Stimulated activated naive CD8-positive, alpha-beta T cell treated with anti-CD3 and anti-CD28 coated beads, Interleukin-15, amount 100 ng/mL, for 72 hours (primary cell): ENCODE measurements around the gene XRCC5.
"Not testable (repeated sequence)": the region's sequence is repeated elsewhere in the genome, so short reads cannot be mapped to it uniquely, and the experiment has no call there.

Source experiments
- ATAC-seq: fragments of 150-1000 bp; cut with Tn5 transposase; 2 replicates; pipeline ENCODE4 v1.10.0; 2021; ENCODE audit warnings: mild to moderate bottlenecking, moderate library complexity
- DNase-seq, 2 donors: peaks; one replicate each; pipeline ENCODE4 v3.0.0; 2021 to 2022
- H3K27ac Mint-ChIP-seq, 2 donors: one replicate each; pipeline ENCODE4 v1.8.0; 2022; ENCODE audit warnings: mild to moderate bottlenecking in 2 of 2, mixed read lengths in 2 of 2, moderate library complexity in 2 of 2
- H3K27me3 Mint-ChIP-seq: one replicate; pipeline ENCODE4 v1.8.0; 2022; ENCODE audit warnings: mixed read lengths
- H3K4me1 Mint-ChIP-seq: one replicate; pipeline ENCODE4 v1.8.0; 2022; ENCODE audit warnings: mild to moderate bottlenecking, mixed read lengths
- H3K4me3 Mint-ChIP-seq, 2 donors: one replicate each; pipeline ENCODE4 v1.8.0; 2022; ENCODE audit warnings: mild to moderate bottlenecking in 2 of 2, mixed read lengths in 2 of 2, moderate library complexity in 1 of 2
- H3K9me3 Mint-ChIP-seq, 2 donors: one replicate each; pipeline ENCODE4 v1.8.0; 2022; ENCODE audit warnings: mixed read lengths in 2 of 2

XRCC5 gene

DNA sequence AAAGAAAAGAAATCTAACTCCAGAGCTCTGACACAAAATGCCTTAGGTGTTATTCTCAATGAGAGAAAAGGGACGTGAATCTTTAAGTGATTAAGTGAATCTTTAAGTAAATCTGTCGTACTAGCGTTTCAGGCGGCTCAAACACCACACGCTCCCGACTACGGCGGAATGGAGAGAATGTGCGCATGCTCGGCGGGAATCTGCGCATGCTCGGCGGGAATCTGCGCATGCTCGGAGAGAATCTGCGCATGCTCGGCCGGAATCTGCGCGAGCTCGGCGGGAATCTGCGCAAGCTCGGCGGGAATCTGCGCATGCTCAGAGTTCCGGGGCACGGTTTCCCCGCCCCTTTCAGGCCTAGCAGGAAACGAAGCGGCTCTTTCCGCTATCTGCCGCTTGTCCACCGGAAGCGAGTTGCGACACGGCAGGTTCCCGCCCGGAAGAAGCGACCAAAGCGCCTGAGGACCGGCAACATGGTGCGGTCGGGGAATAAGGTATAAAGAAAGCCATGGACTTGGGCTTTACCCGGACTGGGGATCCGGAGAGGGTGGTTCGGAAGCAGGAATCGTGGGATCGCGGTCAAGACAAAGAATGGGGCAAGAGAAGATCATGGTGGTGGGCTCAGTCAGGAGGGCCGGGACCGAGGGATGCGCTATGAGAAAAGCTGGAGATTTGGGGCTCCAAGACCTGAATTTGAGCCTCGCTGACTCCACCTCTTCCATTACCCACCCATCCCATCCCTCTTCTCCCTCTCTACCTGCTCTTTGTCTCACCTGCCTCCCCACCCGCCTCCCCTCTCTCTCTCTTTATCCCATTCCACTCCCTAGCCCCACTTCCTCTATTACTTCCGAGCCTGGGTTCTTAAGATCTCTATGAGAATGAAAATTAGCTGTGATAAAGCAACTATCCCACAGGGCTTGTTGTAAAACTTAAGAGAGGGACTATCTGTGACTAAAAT is at the start of gene XRCC5:
Gene XRCC5 (plus strand): TSS at position 382 of the 955 bp plus-strand sequence. CDS start 89 bp downstream, at position 471.
- no peaks in the 10 kb centered on the region for H3K27me3 Mint-ChIP-seq
- peak within 1 kb of the TSS; percentile 99 to 100 for H3K4me3 Mint-ChIP-seq
- H3K27ac Mint-ChIP-seq: peak within 1 kb of the TSS; percentile 99 to 100
- H3K4me1 Mint-ChIP-seq: peaks cover 53% of the 10 kb centered on the region
- H3K9me3 Mint-ChIP-seq: no peaks in the 10 kb centered on the region
- ATAC-seq (peak; percentile 78), DNase-seq (peak; percentile 95 to 97)

DNA sequence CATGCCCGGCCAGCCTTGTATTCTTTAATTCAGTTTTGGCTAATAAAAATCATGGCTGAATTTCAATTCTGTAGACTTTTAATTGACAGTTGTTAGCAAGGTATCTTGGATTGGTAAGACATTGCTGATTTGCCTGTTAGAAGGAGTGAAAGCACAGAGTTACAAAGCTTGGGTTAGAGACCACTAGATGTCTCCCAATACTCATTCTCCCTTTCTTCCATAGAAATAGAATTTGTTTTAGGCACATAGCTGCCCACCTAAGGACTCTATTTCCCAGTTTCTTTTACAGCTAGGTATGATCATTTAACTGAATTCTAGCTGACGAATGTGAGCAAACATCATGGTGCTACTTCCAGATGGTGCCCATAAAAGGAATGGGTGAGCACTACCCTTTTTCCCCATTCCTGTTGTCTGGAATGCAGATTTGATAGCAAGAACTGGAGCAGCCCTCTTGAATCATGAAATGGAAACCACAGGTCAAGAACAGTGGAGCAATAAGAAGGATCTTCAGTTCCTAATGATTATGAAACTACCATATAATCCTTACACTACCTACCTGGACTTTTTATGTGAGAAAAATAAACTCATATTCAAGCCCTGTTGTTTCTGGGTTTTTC is 45.0 kb upstream of the XRCC5 start:
- no peak overlapping the region for H3K27ac Mint-ChIP-seq
- ATAC-seq: no peak
- no peaks in the 10 kb centered on the region for H3K27me3 Mint-ChIP-seq
- no peaks in the 10 kb centered on the region for H3K9me3 Mint-ChIP-seq
- no peak for DNase-seq
- peaks cover 10% of the 10 kb centered on the region for H3K4me1 Mint-ChIP-seq
- H3K4me3 Mint-ChIP-seq: no peak overlapping the region

- no peak for DNase-seq
- H3K9me3 Mint-ChIP-seq: no peaks in the 10 kb centered on the region
- peaks cover 14% of the 10 kb centered on the region for H3K4me1 Mint-ChIP-seq
- H3K27ac Mint-ChIP-seq: no peak overlapping the region
- no peak for ATAC-seq
- no peaks in the 10 kb centered on the region for H3K27me3 Mint-ChIP-seq
- no peak overlapping the region for H3K4me3 Mint-ChIP-seq
These were observed 44.5 kb upstream of the XRCC5 start for GRCh38 chr2:216064665-216065064.

DNA sequence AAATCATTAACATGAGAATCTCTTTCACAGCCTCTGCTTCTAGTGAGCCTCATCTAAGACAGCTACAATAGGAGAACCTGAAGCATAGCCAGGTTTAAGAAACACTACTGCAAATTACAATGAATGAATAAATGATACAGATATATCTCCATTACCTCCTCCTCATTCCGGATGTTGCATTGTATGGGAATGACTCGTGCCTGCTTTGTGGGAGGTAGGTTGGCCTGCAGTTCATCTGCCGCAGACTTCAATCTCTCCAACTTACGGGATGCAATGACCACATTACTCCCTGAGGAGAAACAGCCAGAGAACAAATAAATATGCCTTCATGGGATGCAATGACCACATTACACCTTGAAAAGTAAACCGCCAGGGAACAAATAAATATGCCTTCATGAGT is 42.9 kb upstream of the XRCC5 start:
- no peak for ATAC-seq
- Mint-ChIP-seq H3K4me3 (no peak overlapping the region), H3K27me3 (no peaks in the 10 kb centered on the region), H3K4me1 (peaks cover 20% of the 10 kb centered on the region), H3K9me3 (no peaks in the 10 kb centered on the region), H3K27ac (no peak overlapping the region)
- no peak for DNase-seq

DNA sequence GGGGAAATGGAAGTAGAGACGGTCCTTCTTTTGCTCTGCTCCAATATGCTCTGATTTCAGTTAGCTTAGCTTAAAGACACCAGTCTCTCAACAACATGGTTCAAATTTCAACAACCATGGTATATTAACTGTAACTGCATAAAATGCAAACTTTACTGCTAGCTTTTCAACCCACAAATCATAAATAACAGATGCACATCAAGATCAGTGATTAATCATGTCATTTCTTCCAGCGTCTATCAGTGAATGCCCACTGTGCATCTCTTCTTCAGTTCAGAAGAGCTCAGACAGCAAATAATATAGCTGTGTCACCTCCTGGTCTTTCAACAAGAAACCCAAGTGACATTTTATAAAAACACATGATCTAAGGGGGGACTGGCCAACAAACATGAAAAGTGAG is 40.1 kb upstream of the XRCC5 start:
- no peak overlapping the region for H3K27ac Mint-ChIP-seq
- H3K4me1 Mint-ChIP-seq: peaks cover 26% of the 10 kb centered on the region
- DNase-seq: no peak
- no peak overlapping the region for H3K4me3 Mint-ChIP-seq
- no peaks in the 10 kb centered on the region for H3K27me3 Mint-ChIP-seq
- no peaks in the 10 kb centered on the region for H3K9me3 Mint-ChIP-seq
- ATAC-seq: no peak

GRCh38 chr2:216070195-216070594 is 39.0 kb upstream of the XRCC5 start:
- Mint-ChIP-seq H3K4me3 (no peak overlapping the region), H3K27ac (no peak overlapping the region), H3K4me1 (peaks cover 38% of the 10 kb centered on the region), H3K27me3 (no peaks in the 10 kb centered on the region), H3K9me3 (no peaks in the 10 kb centered on the region)
- DNase-seq: no peak
- ATAC-seq: no peak

DNA sequence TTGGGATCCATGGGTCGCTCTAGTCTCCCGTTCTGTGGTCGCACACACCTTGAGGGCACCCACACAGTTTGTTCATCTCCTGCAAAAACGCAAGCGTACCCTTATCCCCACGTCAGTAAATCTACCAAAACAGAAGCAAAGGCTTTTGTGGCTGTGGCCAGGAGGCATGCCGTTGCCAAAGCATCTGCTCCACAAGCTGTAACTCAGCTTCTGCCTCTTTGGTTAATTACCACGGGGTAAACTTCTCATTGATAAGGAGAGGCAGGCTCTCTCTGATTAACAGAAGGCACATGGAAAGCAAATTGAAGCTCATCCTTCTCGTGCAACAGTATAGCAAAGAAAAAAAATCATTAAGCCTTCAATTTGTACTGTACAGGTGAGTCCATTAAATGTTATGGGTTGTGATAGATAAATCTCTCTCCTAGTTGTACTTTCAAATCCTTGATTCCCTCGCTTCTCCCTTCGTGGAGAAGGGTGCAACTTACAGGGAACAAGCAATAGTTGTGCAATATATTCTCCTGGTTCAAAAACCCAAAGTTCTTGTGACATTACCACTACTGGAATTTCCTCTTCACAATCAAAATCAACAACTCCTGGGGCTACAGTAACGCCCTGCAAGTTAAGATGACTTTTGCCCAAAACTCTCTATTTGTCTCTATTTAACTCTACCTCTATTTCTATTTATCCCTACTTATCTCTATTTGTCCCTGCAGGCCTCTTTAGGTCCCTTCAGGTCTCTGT is 37.9 kb upstream of the XRCC5 start:
- Mint-ChIP-seq H3K9me3 (no peaks in the 10 kb centered on the region), H3K4me3 (no peak overlapping the region), H3K4me1 (peaks cover 40% of the 10 kb centered on the region), H3K27ac (no peak overlapping the region), H3K27me3 (no peaks in the 10 kb centered on the region)
- DNase-seq (no peak), ATAC-seq (no peak)

- DNase-seq (no peak), ATAC-seq (no peak)
- Mint-ChIP-seq H3K27me3 (no peaks in the 10 kb centered on the region), H3K9me3 (no peaks in the 10 kb centered on the region), H3K4me1 (peaks cover 40% of the 10 kb centered on the region), H3K27ac (no peak overlapping the region), H3K4me3 (no peak overlapping the region)
These were observed 36.7 kb upstream of the XRCC5 start for GRCh38 chr2:216072473-216072872.

DNA sequence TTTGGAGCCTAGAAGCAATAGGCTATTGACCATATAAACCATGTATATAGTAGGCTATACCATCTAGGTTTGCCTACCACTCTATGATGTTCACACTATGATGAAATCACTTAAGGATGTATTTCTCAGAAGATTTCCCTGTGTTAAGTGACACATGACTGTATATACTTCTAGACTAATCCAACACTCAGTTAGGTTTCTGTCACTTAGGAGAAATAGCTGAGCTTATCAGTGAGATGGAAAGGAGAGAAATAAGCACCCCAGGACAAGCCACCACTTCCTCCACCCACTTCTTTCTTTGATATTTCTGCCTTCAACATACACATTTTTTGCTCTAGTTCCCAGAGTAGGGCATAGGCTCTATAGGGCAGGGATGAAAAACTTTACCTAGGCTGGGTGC is 35.4 kb upstream of the XRCC5 start:
- Mint-ChIP-seq H3K9me3 (no peaks in the 10 kb centered on the region), H3K4me1 (peaks cover 32% of the 10 kb centered on the region), H3K27me3 (no peaks in the 10 kb centered on the region), H3K4me3 (peak overlapping the region in 1 of 2 donors; percentile 22), H3K27ac (peak overlapping the region in 1 of 2 donors; percentile 27)
- DNase-seq (no peak), ATAC-seq (peak; percentile 80)

DNA sequence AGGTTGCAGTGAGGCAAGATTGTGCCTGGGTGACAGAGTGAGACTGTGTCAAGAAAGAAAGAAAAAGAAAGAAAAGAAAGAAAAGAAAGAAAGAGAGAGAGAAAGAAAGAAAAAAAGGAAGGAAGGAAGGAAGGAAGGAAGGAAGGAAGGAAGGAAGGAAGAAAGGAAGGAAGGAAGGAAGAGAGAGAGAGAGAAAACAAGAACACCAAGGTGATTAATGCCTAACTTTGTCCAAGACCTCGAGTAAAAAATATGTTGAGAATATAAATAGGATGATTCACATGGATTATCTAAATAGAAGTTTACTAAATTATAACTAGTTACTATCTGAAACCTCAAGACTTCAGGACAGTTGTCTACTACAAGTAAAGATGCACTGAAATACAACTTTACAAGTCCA is 34.8 kb upstream of the XRCC5 start:
- H3K27ac Mint-ChIP-seq: no peak overlapping the region
- H3K9me3 Mint-ChIP-seq: no peaks in the 10 kb centered on the region
- peak overlapping the region in 1 of 2 donors; percentile 22 for H3K4me3 Mint-ChIP-seq
- peaks cover 27% of the 10 kb centered on the region for H3K4me1 Mint-ChIP-seq
- no peak for DNase-seq
- no peaks in the 10 kb centered on the region for H3K27me3 Mint-ChIP-seq
- ATAC-seq: no peak

DNA sequence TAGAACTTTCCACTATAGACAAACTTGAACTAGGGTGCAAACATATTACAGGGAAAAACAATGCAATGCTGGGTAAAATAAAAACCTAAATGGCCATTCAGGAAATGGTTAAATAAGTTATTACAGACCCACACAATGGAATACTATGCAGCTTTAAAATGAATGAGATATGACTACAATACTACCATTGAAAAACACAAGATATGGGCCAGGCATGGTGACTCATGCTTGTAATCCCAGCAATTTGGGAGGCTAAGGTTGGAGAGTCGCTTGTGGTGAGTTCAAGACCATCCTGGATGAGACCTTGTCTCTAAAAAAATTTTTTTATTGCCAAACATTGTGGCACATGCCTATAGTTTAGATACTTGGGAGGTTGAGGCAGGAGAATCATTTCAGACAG is 34.4 kb upstream of the XRCC5 start:
- DNase-seq (no peak), ATAC-seq (no peak)
- H3K4me1 Mint-ChIP-seq: peaks cover 25% of the 10 kb centered on the region
- H3K27ac Mint-ChIP-seq: no peak overlapping the region
- no peaks in the 10 kb centered on the region for H3K27me3 Mint-ChIP-seq
- no peaks in the 10 kb centered on the region for H3K9me3 Mint-ChIP-seq
- no peak overlapping the region for H3K4me3 Mint-ChIP-seq

DNA sequence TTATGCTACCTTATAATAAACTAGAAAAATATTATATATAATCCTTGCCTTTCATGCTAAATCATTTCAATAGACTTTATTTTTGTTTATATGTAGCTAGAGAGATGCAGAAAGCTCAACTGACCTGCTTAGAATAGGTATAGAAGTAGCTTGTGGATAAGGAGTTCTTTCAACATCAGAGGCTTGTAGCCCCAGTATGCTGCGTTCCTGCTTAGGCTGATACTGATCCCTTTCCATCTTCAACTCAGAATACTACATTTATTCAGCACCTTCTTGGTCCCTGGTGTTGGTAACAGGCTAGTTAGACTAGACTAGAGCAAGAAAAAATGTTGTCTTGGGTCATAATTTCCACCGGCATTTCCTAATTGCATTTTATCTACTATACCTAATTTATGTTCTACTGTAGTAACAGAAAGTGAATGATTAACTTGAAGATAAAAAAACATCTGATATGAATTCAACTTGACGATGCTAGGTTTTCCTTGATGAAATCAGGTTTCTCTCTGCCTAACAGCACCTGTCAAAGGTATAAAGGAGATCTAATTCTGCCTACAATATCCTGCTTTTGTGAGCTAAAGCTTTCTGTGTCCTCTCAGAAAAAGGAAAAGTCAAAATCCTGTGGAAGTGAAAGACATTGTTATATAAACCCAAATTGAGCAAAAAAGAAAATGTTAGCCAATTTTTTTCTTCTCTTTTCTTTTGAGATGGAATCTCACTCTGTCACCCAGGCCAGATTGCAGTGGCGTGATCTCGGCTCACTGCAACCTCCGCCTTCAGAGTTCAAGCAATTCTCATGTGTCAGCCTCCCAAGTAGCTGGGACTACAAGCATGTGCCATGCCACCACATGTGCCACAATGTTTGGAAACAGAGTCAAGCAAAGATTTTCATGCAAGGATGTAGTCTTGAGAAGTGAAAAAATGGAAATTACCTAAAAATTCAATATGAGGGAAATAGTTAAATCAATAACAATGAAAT is 33.4 kb upstream of the XRCC5 start:
- ATAC-seq (no peak), DNase-seq (no peak)
- Mint-ChIP-seq H3K4me1 (peaks cover 24% of the 10 kb centered on the region), H3K27ac (peak overlapping the region in 1 of 2 donors; percentile 52), H3K9me3 (no peaks in the 10 kb centered on the region), H3K27me3 (no peaks in the 10 kb centered on the region), H3K4me3 (no peak overlapping the region)

DNA sequence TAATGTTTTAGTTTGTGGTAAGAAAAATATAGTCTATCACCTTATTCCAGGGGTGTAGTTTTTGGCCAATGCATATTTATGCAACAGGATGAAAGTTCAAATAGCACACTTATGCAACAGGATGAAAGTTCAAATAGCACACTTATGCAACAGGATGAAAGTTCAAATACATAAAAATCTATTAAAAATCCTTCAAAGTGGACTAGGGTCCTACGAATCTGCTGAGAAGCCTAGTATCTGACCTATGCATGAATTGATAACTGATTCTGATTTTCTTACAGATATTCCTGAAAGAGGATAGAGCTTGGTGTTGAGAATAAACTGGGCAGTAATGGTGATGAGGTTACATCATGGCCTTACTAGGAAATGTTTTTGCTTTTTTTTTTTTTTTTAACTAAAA is 30.4 kb upstream of the XRCC5 start:
- H3K4me3 Mint-ChIP-seq: peak overlapping the region in 1 of 2 donors; percentile 42
- H3K27me3 Mint-ChIP-seq: no peaks in the 10 kb centered on the region
- ATAC-seq: no peak
- peak overlapping the region in 1 of 2 donors; percentile 97 for H3K27ac Mint-ChIP-seq
- no peaks in the 10 kb centered on the region for H3K9me3 Mint-ChIP-seq
- DNase-seq: no peak
- peaks cover 50% of the 10 kb centered on the region for H3K4me1 Mint-ChIP-seq

GRCh38 chr2:216080048-216080447 is 29.1 kb upstream of the XRCC5 start:
- DNase-seq, H3K27ac Mint-ChIP-seq, H3K27me3 Mint-ChIP-seq, ATAC-seq, H3K9me3 Mint-ChIP-seq: not testable (repeated sequence)
- H3K4me1 Mint-ChIP-seq: peaks cover 50% of the 10 kb centered on the region
- H3K4me3 Mint-ChIP-seq: peak overlapping the region in 1 of 2 donors; percentile 33

DNA sequence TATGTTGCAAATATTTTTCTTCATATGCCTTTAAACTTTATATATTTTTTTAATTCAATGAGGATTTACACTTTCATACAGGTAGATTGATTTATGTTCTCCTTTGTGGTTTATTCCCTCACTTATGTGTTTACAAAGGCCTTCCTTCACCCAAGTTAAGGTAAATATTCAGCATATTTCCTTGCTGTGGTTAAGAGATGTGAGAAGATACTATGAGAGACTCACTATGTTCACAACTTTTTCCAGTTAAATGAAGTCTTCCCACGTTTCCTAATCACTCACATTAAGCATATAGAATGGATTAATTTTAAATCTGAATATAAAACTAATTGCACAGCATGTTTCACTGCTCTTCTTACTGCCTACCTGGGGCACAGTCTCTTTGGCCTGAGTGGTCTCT is 28.1 kb upstream of the XRCC5 start:
- no peak for ATAC-seq
- H3K27me3 Mint-ChIP-seq: no peaks in the 10 kb centered on the region
- H3K4me1 Mint-ChIP-seq: peaks cover 52% of the 10 kb centered on the region
- no peaks in the 10 kb centered on the region for H3K9me3 Mint-ChIP-seq
- peak overlapping the region; percentile 95 to 99 for H3K27ac Mint-ChIP-seq
- no peak for DNase-seq
- H3K4me3 Mint-ChIP-seq: peak overlapping the region; percentile 87 to 97
